SK-N-MC (cell line): ENCODE data around the gene KNOP1.

ENCODE experiments used
- EZH2 ChIP-seq: fragments of 200-600 bp; sonication (generic); IDR thresholded peaks from one replicate; pipeline ENCODE4 v1.6.1; 2017; ENCODE audit warnings: antibody characterized with exemption
- FOXP2 ChIP-seq: optimal IDR thresholded peaks from 2 replicates; pipeline ENCODE3; 2011; ENCODE audit warnings: mild to moderate bottlenecking, moderate library complexity; ENCODE audit not compliant: insufficient read depth; ENCODE audit errors: extremely low read length, control extremely low read depth
- POLR2AphosphoS5 ChIP-seq: IDR thresholded peaks from 2 replicates; pipeline ENCODE4 v1.6.1; 2012; ENCODE audit warnings: mild to moderate bottlenecking, low read depth, low read length, borderline replicate concordance

DNA sequence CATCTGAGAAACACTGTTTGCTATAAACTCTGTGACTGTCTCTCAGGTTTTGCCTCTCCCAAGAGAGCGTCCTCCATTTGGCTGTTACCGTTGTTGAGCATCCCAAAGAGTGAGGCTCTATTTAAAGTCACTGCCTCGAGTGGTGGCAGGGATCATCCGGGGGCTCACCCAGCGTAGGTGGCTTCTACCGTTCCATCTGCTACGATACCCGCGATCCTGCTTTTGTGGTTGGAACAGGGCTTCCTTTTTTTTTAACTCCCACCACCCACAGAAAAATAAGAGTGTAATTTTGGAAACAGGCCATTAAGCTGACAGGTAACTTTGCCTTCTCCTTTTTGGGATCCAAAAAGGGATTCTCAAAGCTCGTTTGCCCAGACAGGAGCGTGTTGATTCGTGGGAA, 36.4 kb downstream of the KNOP1 start:
- TF ChIP-seq POLR2AphosphoS5 (no peak), EZH2 (no peak), FOXP2 (no peak)
